Measurements from ENCODE around the gene IWS1. TPM values are rescaled to one million over a fixed set of nuclear protein-coding genes. Genes with fewer than 3 reads are reported as not detected.

Gene IWS1
- 39.3 TPM for total RNA-seq
- long read RNA-seq, transcript IWS1-201 (14 exons, 2,958 nt), result major isoform, 36 of 51 reads
- long read RNA-seq, partial matches to known transcripts, result 6 of 51 reads
- long read RNA-seq, other reads (novel, unspliced or antisense), result 9 of 51 reads

DNA sequence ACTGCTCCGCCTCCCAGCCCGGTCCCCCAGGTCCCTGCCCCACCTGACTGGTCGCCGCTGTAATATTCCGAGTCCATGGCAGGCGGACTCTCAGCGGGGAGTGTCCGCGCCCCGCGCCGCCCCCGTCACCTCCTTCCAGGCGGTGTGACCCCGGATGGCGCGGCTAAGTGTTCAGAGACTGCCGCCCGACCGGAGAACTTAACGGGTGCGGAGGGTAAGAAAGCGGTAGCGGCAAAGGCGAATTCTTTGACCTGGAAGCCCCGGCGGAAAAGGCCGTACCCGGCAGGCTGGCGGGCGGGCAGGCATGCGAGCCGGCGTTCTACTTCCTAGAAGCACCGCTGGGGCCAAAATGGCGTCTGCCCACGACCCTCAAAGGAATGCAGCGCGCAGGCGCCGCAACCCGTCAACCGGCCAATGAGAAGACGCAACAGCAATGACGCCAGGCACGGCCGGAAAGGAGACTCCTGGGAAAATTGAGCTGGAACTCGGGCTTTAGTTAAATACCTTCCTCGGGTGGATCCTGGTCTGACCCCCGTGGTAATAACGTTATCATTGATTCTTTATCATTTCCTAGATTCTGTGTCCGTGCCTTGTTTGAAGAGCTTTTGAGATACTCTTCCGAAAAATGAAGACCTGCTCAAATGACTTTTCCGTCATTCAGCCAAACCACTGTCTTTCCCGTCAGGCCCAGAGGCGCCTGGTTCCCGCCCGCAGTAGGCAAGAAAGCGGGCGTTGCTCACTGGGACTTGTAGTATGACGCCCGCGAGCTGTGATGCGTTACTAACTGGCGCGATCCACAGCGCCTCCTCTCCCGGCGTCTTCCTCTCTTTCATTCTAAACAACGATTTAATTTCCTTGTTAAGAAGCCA lies at the start of gene IWS1:
Gene IWS1 (minus strand): TSS at position 358 of the 869 bp plus-strand sequence. CDS start 281 bp downstream, at position 77.
- TF ChIP-seq, protein P1, sequence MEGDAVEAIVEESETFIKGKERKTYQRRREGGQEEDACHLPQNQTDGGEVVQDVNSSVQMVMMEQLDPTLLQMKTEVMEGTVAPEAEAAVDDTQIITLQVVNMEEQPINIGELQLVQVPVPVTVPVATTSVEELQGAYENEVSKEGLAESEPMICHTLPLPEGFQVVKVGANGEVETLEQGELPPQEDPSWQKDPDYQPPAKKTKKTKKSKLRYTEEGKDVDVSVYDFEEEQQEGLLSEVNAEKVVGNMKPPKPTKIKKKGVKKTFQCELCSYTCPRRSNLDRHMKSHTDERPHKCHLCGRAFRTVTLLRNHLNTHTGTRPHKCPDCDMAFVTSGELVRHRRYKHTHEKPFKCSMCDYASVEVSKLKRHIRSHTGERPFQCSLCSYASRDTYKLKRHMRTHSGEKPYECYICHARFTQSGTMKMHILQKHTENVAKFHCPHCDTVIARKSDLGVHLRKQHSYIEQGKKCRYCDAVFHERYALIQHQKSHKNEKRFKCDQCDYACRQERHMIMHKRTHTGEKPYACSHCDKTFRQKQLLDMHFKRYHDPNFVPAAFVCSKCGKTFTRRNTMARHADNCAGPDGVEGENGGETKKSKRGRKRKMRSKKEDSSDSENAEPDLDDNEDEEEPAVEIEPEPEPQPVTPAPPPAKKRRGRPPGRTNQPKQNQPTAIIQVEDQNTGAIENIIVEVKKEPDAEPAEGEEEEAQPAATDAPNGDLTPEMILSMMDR (IDR thresholded peaks at IDR 0.05), result peak; percentile 33
- intact Hi-C loops (cut with DNase I), result no loop called here
- peak within 1 kb of the TSS; percentile 96 for H3K4me3 ChIP-seq
- H3K9me3 ChIP-seq, result no peaks in the 10 kb centered on the region
- peak within 1 kb of the TSS; percentile 97 for H3K27ac ChIP-seq
- ATAC-seq (peak; percentile 96), DNase-seq (peak; percentile 97)
- H3K36me3 ChIP-seq, result peaks cover 18% of the 10 kb centered on the region
- H3K4me1 ChIP-seq, result peaks cover 15% of the 10 kb centered on the region
- H3K27me3 ChIP-seq, result no peaks in the 10 kb centered on the region

DNA sequence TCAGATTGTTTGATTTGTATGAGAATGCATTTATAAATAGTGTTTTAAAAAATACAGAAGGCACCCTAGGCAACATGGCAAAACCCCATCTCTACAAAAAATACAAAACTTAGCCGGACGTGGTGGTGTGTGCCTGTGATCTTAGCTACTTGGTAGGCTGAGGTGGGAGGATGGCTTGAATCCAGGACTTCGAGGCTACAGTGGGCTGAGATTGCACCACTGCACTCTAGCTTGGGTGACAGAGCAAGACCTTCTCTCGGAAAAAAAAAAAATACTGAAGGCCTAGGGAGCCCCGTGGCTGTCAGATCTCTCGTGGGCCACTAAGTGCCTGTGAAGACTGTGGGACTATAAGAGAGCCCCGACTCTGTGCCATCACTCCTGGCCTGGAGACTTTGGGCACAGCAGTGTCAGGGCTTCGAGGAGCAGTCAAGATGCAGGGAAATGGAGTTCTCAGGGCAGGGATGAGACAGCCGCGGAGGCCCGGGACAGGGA lies 49.7 kb upstream of the IWS1 start:
- H3K9me3 ChIP-seq, result no peaks in the 10 kb centered on the region
- peak; percentile 7 for DNase-seq

DNA sequence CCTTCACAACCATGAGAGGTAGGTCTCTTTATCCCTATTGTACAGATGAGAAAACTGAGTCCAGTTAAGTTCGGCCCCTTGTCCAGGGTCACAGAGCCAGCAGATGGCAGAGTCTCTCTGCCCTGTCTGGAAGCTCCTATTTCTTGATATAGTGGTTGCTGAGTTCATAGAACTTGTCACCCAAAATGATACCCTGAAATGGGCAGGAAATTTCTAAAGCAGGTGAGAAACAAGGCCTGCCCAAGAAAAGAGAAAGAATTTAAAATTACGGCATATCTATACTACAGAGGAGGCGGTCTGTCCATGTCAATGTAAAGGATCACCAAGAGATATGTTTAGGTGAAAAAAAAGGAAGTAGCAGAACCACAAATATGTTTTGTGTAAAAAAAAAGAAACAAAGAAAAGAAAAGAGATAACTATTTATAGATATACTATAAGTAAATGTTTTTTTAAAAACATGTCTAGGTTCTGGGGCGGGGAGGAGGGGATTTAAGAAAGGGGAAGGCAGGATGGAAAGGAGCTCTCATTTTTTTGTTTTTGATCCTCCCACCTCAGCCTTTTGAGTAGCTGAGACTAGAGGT lies 49.0 kb upstream of the IWS1 start:
- no peak for ATAC-seq

More for the DNA sequence above, 49.7 kb upstream of the IWS1 start:
- Histone ChIP-seq H3K36me3 (no peaks in the 10 kb centered on the region), H3K4me3 (no peak overlapping the region), H3K4me1 (no peaks in the 10 kb centered on the region), H3K27me3 (no peaks in the 10 kb centered on the region), H3K27ac (no peak overlapping the region)
- TF ChIP-seq, protein P1 (IDR thresholded peaks at IDR 0.05), result no peak
- ATAC-seq, result no peak
- intact Hi-C loops (cut with DNase I), result no loop called here

DNA sequence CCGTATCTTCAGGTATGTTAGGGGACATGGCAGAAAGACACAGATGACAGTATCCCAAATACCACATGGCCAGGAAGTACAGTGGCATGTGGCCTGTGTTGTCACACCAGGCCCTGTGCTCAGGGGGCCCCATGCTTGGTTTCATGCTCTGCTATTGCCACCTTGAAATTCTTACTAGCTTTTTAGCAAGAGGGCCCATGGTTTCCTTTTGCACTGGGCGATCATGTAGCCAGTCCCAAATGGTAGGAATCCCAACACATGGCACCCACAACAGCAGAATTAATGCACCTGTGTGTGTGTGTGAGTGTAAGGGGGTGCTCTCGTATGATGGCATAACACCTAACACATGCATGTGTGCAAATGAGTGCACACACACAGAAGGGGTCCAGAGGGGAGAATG lies 48.4 kb upstream of the IWS1 start:
- no peak for ATAC-seq
- Histone ChIP-seq H3K4me3 (no peak overlapping the region), H3K36me3 (no peaks in the 10 kb centered on the region), H3K9me3 (no peaks in the 10 kb centered on the region), H3K27me3 (no peaks in the 10 kb centered on the region), H3K4me1 (peaks cover 3% of the 10 kb centered on the region), H3K27ac (no peak overlapping the region)
- intact Hi-C loops (cut with DNase I), result no loop called here
- TF ChIP-seq, protein P1 (IDR thresholded peaks at IDR 0.05), result no peak
- DNase-seq, result peak; percentile 3

More for the DNA sequence above, 49.0 kb upstream of the IWS1 start:
- Histone ChIP-seq H3K4me1 (no peaks in the 10 kb centered on the region), H3K4me3 (no peak overlapping the region), H3K36me3 (no peaks in the 10 kb centered on the region), H3K27me3 (no peaks in the 10 kb centered on the region), H3K27ac (no peak overlapping the region), H3K9me3 (no peaks in the 10 kb centered on the region)
- no peak for DNase-seq
- TF ChIP-seq, protein P1 (IDR thresholded peaks at IDR 0.05), result no peak
- intact Hi-C loops (cut with DNase I), result no loop called here

DNA sequence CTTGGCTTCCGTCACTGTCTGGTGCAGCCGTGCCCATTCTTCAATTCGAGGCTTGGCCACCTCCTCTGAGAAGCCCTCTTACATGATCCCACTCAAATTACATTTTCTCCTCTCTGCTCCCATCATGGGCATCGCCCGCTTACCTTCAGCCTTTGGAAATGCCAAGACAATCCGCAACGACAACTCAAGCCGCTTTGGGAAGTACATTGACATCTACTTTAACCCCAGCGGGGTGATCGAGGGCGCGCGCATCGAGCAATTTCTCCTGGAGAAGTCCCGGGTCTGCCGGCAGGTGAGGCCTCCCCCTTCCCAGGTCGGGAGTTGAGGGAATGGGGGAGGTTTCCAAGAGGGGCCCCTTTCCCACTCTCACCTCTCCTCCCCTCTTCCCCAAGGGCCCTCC lies 47.5 kb upstream of the IWS1 start:
- H3K36me3 ChIP-seq, result no peaks in the 10 kb centered on the region
- intact Hi-C loops (cut with DNase I), result no loop called here
- H3K4me1 ChIP-seq, result peaks cover 6% of the 10 kb centered on the region
- no peak for ATAC-seq
- no peaks in the 10 kb centered on the region for H3K27me3 ChIP-seq
- TF ChIP-seq, protein P1 (IDR thresholded peaks at IDR 0.05), result no peak
- H3K4me3 ChIP-seq, result no peak overlapping the region
- H3K27ac ChIP-seq, result no peak overlapping the region
- DNase-seq, result no peak
- H3K9me3 ChIP-seq, result no peaks in the 10 kb centered on the region

All from upper lobe of right lung (tissue), 1 donor.